ENCODE measurements around the gene TGFA.

- TF ChIP-seq CTCF (IDR thresholded peaks at IDR 0.05; ENCODE audit: low read depth, low read length) (no peak), EZH2phosphoT487 (IDR thresholded peaks at IDR 0.05; ENCODE audit: low read depth) (no peak)
Measured at GRCh38 chr2:70431716-70432347, 121.8 kb downstream of the TGFA start.

Measured in OCI-LY3 (cell line).